ENCODE results near the gene TEX19.

Gene TEX19

DNA sequence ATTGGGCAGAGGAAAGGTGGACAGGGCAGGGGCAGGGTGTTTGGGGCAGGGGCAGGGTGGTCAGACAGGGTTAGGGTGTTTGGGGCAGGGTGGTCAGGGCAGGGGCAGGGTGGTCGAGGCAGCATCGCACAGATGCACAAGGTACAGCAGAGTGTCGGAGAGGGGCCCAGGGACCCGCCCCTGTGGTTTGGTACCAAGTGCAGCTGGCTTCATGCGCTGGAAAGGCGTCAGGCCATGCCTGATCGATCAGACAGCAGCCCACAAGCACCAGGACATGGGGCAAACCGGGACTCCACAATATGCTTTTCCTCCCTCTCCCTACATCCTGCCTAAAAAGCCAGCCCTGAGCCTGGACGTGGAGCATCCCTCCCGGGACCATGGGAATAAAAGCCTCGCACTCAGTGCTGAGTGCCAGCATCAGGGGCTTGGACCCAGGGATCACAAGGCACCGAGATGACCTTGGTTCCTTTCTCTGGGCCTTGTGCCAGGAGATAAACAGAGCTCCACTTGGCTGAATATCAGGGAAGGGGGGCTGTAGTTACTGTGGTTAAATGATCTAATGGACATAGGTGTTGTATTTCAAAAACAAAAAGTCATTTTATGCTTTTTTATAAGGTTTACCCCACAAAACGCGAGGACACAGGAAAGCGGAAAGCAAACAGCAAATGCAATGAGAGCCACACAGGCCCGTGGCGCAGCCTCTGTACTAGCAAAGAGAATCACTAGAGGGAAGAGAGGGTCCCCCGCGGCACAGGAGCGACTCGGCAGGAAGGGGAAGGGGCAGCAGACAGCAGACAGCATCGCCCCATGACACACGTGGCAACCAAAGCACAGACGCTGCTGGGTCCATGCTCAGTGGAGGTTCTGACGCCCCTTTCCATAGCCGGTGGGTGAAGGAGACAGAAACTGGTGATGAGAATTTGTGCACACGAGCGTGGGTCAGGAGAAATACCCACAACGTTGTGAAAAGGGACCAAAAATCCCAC, 53.8 kb downstream of the TEX19 start:
- Histone ChIP-seq H3K4me1 (ENCODE audit: control insufficient read depth, insufficient read depth, low read length) (no peaks in the 10 kb centered on the region), H3K4me3 (ENCODE audit: insufficient read depth, low read depth, low read length) (no peak overlapping the region), H3K9me3 (ENCODE audit: control insufficient read depth, low read length) (no peaks in the 10 kb centered on the region), H3K36me3 (ENCODE audit: control insufficient read depth, insufficient read depth, low read length) (no peaks in the 10 kb centered on the region), H3K27ac (ENCODE audit: insufficient read depth, low read depth, low read length, poor library complexity, severe bottlenecking) (no peak overlapping the region), H3K27me3 (ENCODE audit: control insufficient read depth, insufficient read depth, low read length, poor library complexity, severe bottlenecking) (no peaks in the 10 kb centered on the region)
- 95% methylated on average over 29 of the region's 29 CpGs for WGBS, 2 experiments
